Spinal cord (tissue), 10 donors: ENCODE results near the gene SLC15A4. TPM values are rescaled to one million over a fixed set of nuclear protein-coding genes. Genes with fewer than 3 reads are reported as not detected.
A peak's percentile ranks its signal among the peaks of the same experiment; 100 is the strongest.

Experiments
- DNase-seq, 6 donors: peaks; one replicate each; pipeline versions ENCODE4 v3.0.0 to v3.0.0-alpha.2; 2013 to 2015; ENCODE audit warnings: low spot score in 6 of 6, low read depth in 4 of 6
- H3K27ac ChIP-seq: one replicate; pipeline ENCODE4 v1.5.1; 2013; ENCODE audit warnings: low read depth, low read length, control low read depth
- H3K27me3 ChIP-seq: one replicate; pipeline ENCODE4 v1.6.1; 2013; ENCODE audit warnings: low read length; ENCODE audit not compliant: control insufficient read depth, insufficient read depth
- H3K36me3 ChIP-seq: one replicate; pipeline ENCODE4 v1.6.1; 2013; ENCODE audit warnings: low read length; ENCODE audit not compliant: control insufficient read depth, insufficient read depth
- H3K4me1 ChIP-seq: one replicate; pipeline ENCODE4 v1.6.1; 2013; ENCODE audit warnings: low read length; ENCODE audit not compliant: control insufficient read depth, insufficient read depth
- H3K4me3 ChIP-seq: one replicate; pipeline ENCODE4 v1.5.1; 2013; ENCODE audit warnings: low read depth, low read length, control low read depth
- H3K9me3 ChIP-seq: one replicate; pipeline ENCODE4 v1.6.1; 2013; ENCODE audit warnings: low read length; ENCODE audit not compliant: control insufficient read depth, insufficient read depth
- whole genome bisulfite sequencing: methylation state at CpG from one replicate; pipeline ENCODE4 v1.1.5; 2013; ENCODE audit warnings: missing lambda C conversion rate; ENCODE audit not compliant: insufficient coverage; 5-methylcytosine and 5-hydroxymethylcytosine counted together
- polyA plus RNA-seq, 2 donors: library from polyadenylated mRNA; unstranded; fragments of 120-200 nt; gene quantifications; one replicate each; pipeline ENCODE4 v1.2.1, GENCODE V29; 2013; ENCODE audit not compliant: insufficient read length in 2 of 2
- total RNA-seq, 2 donors: library from RNA; depleted of rRNA in 1 of 2; stranded (reverse); fragments of 120-200 nt in 1 of 2; fragments of >200 nt in 1 of 2; gene quantifications; one replicate each; pipeline versions ENCODE4 v1.2.3 to v1.2.4, GENCODE V29; 2013 to 2014
- donor health status: healthy.

SLC15A4 gene
- total and polyA plus RNA-seq, 4 donors = 18.3 to 32.2 (median 27.1) TPM

- Histone ChIP-seq H3K36me3 (no peaks in the 10 kb centered on the region), H3K4me1 (peaks cover 10% of the 10 kb centered on the region), H3K4me3 (no peak overlapping the region), H3K27me3 (peaks cover 12% of the 10 kb centered on the region), H3K27ac (no peak overlapping the region), H3K9me3 (no peaks in the 10 kb centered on the region)
- 57% methylated on average over 6 of the region's 12 CpGs for WGBS
- no peak for DNase-seq
These were observed 56.8 kb downstream of the SLC15A4 start for GRCh38 chr12:128766738-128767501.

- H3K36me3 ChIP-seq = no peaks in the 10 kb centered on the region
- H3K9me3 ChIP-seq = no peaks in the 10 kb centered on the region
- no peak overlapping the region for H3K27ac ChIP-seq
- peaks cover 10% of the 10 kb centered on the region for H3K4me1 ChIP-seq
- H3K4me3 ChIP-seq = no peak overlapping the region
- peaks cover 12% of the 10 kb centered on the region for H3K27me3 ChIP-seq
- WGBS = 87% methylated on average over 8 of the region's 9 CpGs
- no peak for DNase-seq
These were observed 60.4 kb downstream of the SLC15A4 start for GRCh38 chr12:128763395-128763794.

DNA sequence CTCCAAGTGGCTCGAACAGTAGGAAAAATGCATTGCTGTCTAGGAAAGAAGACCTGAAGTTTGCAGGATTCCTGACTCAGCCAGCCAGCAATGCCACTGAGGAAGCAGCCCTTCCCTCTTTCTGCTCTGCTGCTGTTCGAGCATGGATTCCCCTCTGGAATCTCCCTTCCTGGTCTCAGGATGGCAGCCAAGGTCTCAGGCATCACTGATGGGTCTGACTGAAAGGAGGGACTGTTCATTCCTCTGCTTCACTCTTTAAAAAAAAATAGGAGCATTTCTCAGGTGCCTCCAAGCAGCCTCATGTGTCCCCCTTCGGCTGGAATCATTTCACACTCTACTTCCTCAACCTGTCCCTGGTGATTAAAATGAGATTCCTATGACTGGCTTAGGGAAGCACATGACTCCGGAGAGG is 62.4 kb downstream of the SLC15A4 start:
- H3K9me3 ChIP-seq = no peaks in the 10 kb centered on the region
- no peak overlapping the region for H3K4me3 ChIP-seq
- no peak overlapping the region for H3K27ac ChIP-seq
- H3K4me1 ChIP-seq = no peaks in the 10 kb centered on the region
- DNase-seq = peak in 1 of 6 donors; percentile 52
- peaks cover 2% of the 10 kb centered on the region for H3K27me3 ChIP-seq
- 57% methylated on average over 2 of the region's 4 CpGs for WGBS
- H3K36me3 ChIP-seq = no peaks in the 10 kb centered on the region

- 85% methylated on average over 3 of the region's 4 CpGs for WGBS
- H3K27me3 ChIP-seq = no peaks in the 10 kb centered on the region
- no peak for DNase-seq
These were observed 68.2 kb downstream of the SLC15A4 start for GRCh38 chr12:128755566-128755965.

GRCh38 chr12:128754275-128754674 is 69.5 kb downstream of the SLC15A4 start:
- DNase-seq = no peak
- WGBS = 91% methylated on average over 2 of the region's 3 CpGs
- Histone ChIP-seq H3K27me3 (no peaks in the 10 kb centered on the region), H3K9me3 (no peaks in the 10 kb centered on the region), H3K27ac (no peak overlapping the region), H3K36me3 (no peaks in the 10 kb centered on the region), H3K4me1 (no peaks in the 10 kb centered on the region), H3K4me3 (no peak overlapping the region)

More at GRCh38 chr12:128755566-128755965, 68.2 kb downstream of the SLC15A4 start:
- Histone ChIP-seq H3K4me1 (no peaks in the 10 kb centered on the region), H3K4me3 (no peak overlapping the region), H3K9me3 (no peaks in the 10 kb centered on the region), H3K36me3 (no peaks in the 10 kb centered on the region), H3K27ac (no peak overlapping the region)

- no peak for DNase-seq
- H3K27me3 ChIP-seq = no peaks in the 10 kb centered on the region
- H3K27ac ChIP-seq = no peak overlapping the region
- H3K9me3 ChIP-seq = no peaks in the 10 kb centered on the region
- no peaks in the 10 kb centered on the region for H3K4me1 ChIP-seq
- WGBS = 60% methylated on average over 2 of the region's 4 CpGs
- H3K36me3 ChIP-seq = no peaks in the 10 kb centered on the region
- no peak overlapping the region for H3K4me3 ChIP-seq
These were observed 70.3 kb downstream of the SLC15A4 start for GRCh38 chr12:128753438-128753837.

GRCh38 chr12:128752386-128752785 is 71.4 kb downstream of the SLC15A4 start:
- DNase-seq = no peak
- H3K27ac ChIP-seq = no peak overlapping the region
- no peaks in the 10 kb centered on the region for H3K9me3 ChIP-seq
- no peak overlapping the region for H3K4me3 ChIP-seq
- H3K36me3 ChIP-seq = no peaks in the 10 kb centered on the region
- no peaks in the 10 kb centered on the region for H3K4me1 ChIP-seq
- no peaks in the 10 kb centered on the region for H3K27me3 ChIP-seq
- 83% methylated on average over 3 of the region's 5 CpGs for WGBS

- H3K9me3 ChIP-seq = no peaks in the 10 kb centered on the region
- H3K27me3 ChIP-seq = no peaks in the 10 kb centered on the region
- H3K27ac ChIP-seq = no peak overlapping the region
- H3K4me1 ChIP-seq = no peaks in the 10 kb centered on the region
- no peak for DNase-seq
- H3K36me3 ChIP-seq = no peaks in the 10 kb centered on the region
- WGBS = 90% methylated on average over 12 of the region's 13 CpGs
- no peak overlapping the region for H3K4me3 ChIP-seq
These were observed 76.3 kb downstream of the SLC15A4 start for GRCh38 chr12:128747441-128747840.

GRCh38 chr12:128745772-128746689 is 77.7 kb downstream of the SLC15A4 start:
- Histone ChIP-seq H3K27ac (no peak overlapping the region), H3K4me3 (no peak overlapping the region), H3K36me3 (no peaks in the 10 kb centered on the region), H3K9me3 (no peaks in the 10 kb centered on the region), H3K27me3 (no peaks in the 10 kb centered on the region), H3K4me1 (no peaks in the 10 kb centered on the region)
- no peak for DNase-seq
- WGBS = 82% methylated on average over 2 of the region's 11 CpGs
